Omental fat pad (tissue), 4 donors: ENCODE data around the gene KCNIP2. TPM values are rescaled to one million over a fixed set of nuclear protein-coding genes. Genes with fewer than 3 reads are reported as not detected.

ENCODE experiments used
- ATAC-seq: fragments of 150-250 bp; one replicate; pipeline ENCODE4 v1.9.1; 2016; ENCODE audit warnings: mild to moderate bottlenecking, moderate library complexity; ENCODE audit not compliant: low FRiP score
- DNase-seq: peaks from one replicate; pipeline ENCODE4 v3.0.0-alpha.2; 2019; ENCODE audit warnings: low spot score
- total RNA-seq, 4 donors: library from RNA; depleted of rRNA; stranded (reverse); fragments of >200 nt; gene quantifications; one replicate each; pipeline ENCODE4 v1.1.0, GENCODE V29; 2016
- TF ChIP-seq, protein P1 (sequence below), 3 donors: fragments of 450-650 bp; IDR thresholded peaks; one replicate each; pipeline ENCODE4 v1.5.1; 2016 to 2017; ENCODE audit warnings: antibody characterized with exemption in 3 of 3, mild to moderate bottlenecking in 3 of 3, moderate library complexity in 2 of 3

The KCNIP2 gene
- total RNA-seq, 4 donors from 2014 or later: 60.4 to 252 (median 80.3) TPM

DNA sequence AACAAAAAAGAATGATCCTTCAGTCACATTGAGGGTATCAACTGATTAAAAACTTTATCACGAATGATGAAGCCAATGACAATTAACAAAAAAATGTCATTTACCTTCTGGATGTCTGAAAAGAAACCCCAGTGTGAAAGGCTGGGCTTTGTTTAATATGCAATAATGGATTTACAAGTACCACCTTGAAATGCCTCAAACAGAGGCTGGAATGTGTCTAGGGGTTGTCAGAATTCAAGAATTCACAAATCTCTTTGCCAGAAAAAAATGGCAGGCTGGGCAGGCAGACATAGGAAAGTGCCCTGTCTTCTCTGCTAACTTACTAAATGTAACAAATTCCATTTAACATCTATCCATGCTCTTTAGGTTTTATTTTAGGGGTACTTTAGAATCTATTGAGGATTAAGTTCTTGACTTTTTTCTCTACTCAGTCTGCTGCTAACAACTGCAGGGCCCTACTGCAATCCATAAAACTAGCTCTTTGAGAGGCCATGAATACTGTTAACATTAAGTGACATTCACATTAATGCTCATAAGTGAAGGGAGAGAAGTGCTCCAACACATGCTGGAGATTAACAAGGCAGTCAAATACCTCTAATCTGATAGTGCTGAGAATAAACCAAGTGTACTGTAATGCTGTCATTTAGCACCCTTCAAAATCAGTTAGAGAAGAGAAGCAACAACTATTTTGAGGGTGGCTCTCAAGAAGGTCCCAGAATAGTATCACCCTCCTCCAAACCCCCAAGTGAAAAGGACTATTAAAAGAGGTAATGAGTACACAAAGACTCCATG is 43.1 kb upstream of the KCNIP2 start:
- TF ChIP-seq, protein P1, sequence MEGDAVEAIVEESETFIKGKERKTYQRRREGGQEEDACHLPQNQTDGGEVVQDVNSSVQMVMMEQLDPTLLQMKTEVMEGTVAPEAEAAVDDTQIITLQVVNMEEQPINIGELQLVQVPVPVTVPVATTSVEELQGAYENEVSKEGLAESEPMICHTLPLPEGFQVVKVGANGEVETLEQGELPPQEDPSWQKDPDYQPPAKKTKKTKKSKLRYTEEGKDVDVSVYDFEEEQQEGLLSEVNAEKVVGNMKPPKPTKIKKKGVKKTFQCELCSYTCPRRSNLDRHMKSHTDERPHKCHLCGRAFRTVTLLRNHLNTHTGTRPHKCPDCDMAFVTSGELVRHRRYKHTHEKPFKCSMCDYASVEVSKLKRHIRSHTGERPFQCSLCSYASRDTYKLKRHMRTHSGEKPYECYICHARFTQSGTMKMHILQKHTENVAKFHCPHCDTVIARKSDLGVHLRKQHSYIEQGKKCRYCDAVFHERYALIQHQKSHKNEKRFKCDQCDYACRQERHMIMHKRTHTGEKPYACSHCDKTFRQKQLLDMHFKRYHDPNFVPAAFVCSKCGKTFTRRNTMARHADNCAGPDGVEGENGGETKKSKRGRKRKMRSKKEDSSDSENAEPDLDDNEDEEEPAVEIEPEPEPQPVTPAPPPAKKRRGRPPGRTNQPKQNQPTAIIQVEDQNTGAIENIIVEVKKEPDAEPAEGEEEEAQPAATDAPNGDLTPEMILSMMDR (IDR thresholded peaks at IDR 0.05): no peak
- DNase-seq: no peak
- no peak for ATAC-seq

DNA sequence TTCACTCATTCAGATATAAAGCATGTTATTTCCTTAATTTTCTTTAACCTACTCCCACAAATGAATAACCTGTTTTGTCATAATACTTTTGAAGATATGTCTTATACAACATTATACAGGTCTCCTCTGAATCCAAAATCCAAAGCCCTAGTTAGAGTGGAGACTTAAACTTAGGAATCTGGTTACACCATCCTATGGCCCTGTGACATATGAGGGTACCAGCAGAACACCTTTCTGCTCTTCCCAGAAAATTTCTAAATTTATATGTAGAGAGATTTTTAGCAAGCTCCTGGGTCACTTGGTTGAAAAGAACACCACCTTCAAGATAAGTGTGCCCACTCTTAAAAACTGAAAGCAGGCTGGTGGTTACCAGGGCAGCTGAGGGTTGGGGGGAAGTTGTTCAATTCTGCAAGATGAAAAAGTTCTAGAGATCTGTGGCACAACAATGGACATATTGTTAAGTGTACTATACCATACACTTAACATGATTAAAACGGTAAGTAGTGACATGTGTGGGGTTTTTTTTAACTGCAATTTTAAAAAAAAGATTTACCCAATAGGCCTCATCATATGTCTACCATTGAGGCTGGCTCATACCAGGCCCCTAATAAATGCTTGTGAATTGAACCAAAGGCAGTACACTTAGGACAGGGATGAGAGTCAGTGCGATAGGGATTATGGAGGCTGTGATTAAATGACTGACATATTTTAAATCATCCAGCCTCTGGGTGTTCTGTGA is 37.6 kb upstream of the KCNIP2 start:
- DNase-seq (no peak), ATAC-seq (no peak)
- TF ChIP-seq, protein P1 (IDR thresholded peaks at IDR 0.05): no peak

GRCh38 chr10:101880232-101880573 is 36.6 kb upstream of the KCNIP2 start:
- no peak for ATAC-seq
- TF ChIP-seq, protein P1 (IDR thresholded peaks at IDR 0.05): no peak
- no peak for DNase-seq

DNA sequence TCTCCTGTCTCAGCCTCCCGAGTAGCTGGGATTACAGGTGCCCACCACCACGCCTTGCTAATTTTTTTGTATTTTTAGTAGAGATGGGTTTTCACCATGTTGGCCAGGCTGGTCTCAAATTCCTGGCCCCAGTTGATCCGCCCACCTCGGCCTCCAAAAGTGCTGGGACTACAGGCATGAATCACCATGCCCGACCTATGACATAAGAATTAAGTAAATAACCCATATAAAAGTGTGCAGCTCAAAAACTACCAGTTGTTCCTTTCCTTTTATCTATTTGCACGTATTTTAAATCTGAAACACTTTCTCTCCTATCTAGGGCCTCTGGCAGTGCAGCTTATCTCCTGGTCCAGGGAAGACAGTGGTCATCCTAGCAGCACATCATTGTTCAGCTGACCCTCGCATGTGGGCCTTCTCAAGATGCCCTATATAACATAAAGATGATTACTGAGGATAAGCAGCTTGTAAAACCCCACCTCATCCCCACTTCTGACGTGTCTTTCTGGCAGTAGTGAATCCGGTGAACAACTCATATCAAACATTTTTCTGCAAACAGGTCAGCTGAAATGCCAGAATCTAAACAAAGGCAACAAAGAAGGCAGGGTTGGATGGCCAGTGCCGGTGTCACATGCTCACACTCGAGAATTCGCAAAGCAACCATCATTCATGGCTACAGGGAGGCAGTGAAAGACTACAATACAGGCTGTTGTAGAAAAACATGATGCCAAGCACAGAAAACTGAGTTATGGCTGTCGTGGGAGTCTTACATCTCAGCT is 36.0 kb upstream of the KCNIP2 start:
- TF ChIP-seq, protein P1 (IDR thresholded peaks at IDR 0.05): no peak
- no peak for DNase-seq
- no peak for ATAC-seq

- no peak for DNase-seq
- TF ChIP-seq, protein P1 (IDR thresholded peaks at IDR 0.05): no peak
- ATAC-seq: no peak
Observed at GRCh38 chr10:101878869-101879268, 35.3 kb upstream of the KCNIP2 start.

DNA sequence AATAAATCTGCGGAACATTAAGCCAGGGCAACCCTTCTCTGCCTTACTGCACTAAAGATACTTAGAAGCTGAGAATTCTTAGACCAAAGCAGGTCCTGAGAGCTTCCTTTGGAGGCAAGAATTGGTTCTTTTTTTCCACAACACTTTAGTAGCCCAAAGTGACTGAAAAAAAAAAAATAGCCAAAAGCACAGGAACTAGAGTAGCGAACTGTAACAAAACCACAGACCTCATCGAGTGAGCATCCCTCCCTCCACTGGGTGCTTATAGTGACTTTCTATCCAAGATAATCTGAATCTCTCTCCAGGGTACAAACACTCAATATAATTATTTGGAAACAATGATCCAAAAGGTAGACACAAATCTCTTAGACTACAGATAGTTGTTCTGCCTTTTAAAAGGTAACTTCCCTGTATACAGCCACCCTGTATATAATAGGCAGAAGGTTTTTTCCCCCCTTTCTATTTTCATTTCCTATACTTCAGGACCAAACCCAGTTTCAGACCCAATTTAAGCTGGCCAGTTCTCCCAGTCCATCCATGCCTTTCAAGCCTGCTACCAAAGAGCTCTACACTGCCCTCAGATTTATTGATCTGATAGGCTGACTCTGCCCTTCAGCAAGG is 31.6 kb upstream of the KCNIP2 start:
- ATAC-seq (no peak), DNase-seq (no peak)
- TF ChIP-seq, protein P1 (IDR thresholded peaks at IDR 0.05): no peak
